Mesenteric fat pad (tissue), 1 donor: ENCODE data around the gene CFAP90. TPM values are rescaled to one million over a fixed set of nuclear protein-coding genes. Genes with fewer than 3 reads are reported as not detected.

Experiments used
- total RNA-seq: library from RNA; stranded (reverse); fragmentation: NEBNext Ultra II Directional; extraction: Animal tissue kit (Norgen Biotek cat#: 25700); gene quantifications from one replicate; pipeline ENCODE4 v1.2.1, GENCODE V29; 2021
- donor health status: DM: yes; HTN: yes; CAD: no.

The CFAP90 gene
- total RNA-seq, 1 donor from 2014 or later, result 0.13 TPM

Other genes with a start within 250 kb of the CFAP90 start
- 8.3 TPM for gene FASTKD3, start 17.9 kb upstream of the CFAP90 start, total RNA-seq
- gene MTRR, start 18.0 kb upstream of the CFAP90 start, total RNA-seq, result 52.4 TPM